Pulmonary artery endothelial cell (primary cell): Measurements from ENCODE around the gene CTIF. TPM values are rescaled to one million over a fixed set of nuclear protein-coding genes. Genes with fewer than 3 reads are reported as not detected.
"Not testable (repeated sequence)": the region's sequence is repeated elsewhere in the genome, so short reads cannot be mapped to it uniquely, and the experiment has no call there.

ENCODE experiments used
- DNase-seq: peaks from one replicate; pipeline ENCODE4 v3.0.0-alpha.2; 2011; ENCODE audit warnings: low read depth, low spot score
- total RNA-seq: library from RNA; depleted of rRNA; stranded (reverse); fragments of >200 nt; gene quantifications from 2 replicates; pipeline ENCODE4 v1.2.3, GENCODE V29; 2014

CTIF gene
- total RNA-seq, 1 donor from 2014 or later, result 15.2 TPM

GRCh38 chr18:48862678-48863270 lies 323.9 kb downstream of the CTIF start:
- DNase-seq, result no peak

- DNase-seq, result no peak
Measured at GRCh38 chr18:48863432-48864065, 324.7 kb downstream of the CTIF start.

GRCh38 chr18:48864876-48865275 lies 326.0 kb downstream of the CTIF start:
- DNase-seq, result no peak

GRCh38 chr18:48866028-48866733 lies 327.4 kb downstream of the CTIF start:
- DNase-seq, result peak; percentile 75

- DNase-seq, result no peak
Measured at GRCh38 chr18:48866856-48867255, 328.0 kb downstream of the CTIF start.

- DNase-seq, result no peak
Measured at GRCh38 chr18:48867978-48868377, 329.1 kb downstream of the CTIF start.

- DNase-seq, result no peak
Measured at GRCh38 chr18:48868468-48869466, 329.9 kb downstream of the CTIF start.

- DNase-seq, result no peak
Measured at GRCh38 chr18:48869591-48869990, 330.8 kb downstream of the CTIF start.

- DNase-seq, result not testable (repeated sequence)
Measured at GRCh38 chr18:48870926-48871325, 332.1 kb downstream of the CTIF start.

GRCh38 chr18:48871391-48872166 lies 332.7 kb downstream of the CTIF start:
- DNase-seq, result no peak

GRCh38 chr18:48872234-48873145 lies 333.7 kb downstream of the CTIF start:
- DNase-seq, result no peak

GRCh38 chr18:48874233-48874632 lies 335.4 kb downstream of the CTIF start:
- no peak for DNase-seq

- DNase-seq, result no peak
Measured at GRCh38 chr18:48874701-48875162, 335.9 kb downstream of the CTIF start.

GRCh38 chr18:48875314-48875941 lies 336.6 kb downstream of the CTIF start:
- DNase-seq, result no peak

- DNase-seq, result no peak
Measured at GRCh38 chr18:48875942-48876511, 337.2 kb downstream of the CTIF start.

GRCh38 chr18:48876590-48876989 lies 337.8 kb downstream of the CTIF start:
- DNase-seq, result no peak

GRCh38 chr18:48877941-48878340 lies 339.1 kb downstream of the CTIF start:
- no peak for DNase-seq

GRCh38 chr18:48878471-48878870 lies 339.6 kb downstream of the CTIF start:
- DNase-seq, result no peak

GRCh38 chr18:48879008-48879431 lies 340.2 kb downstream of the CTIF start:
- no peak for DNase-seq
